A549 treated with GW870086 at 1 μM for 4 hours (cell line): ENCODE data around the gene TAS2R9. TPM values are rescaled to one million over a fixed set of nuclear protein-coding genes. Genes with fewer than 3 reads are reported as not detected.

ENCODE experiments used
- total RNA-seq: library from RNA; stranded (reverse); fragments of 200-300 nt; extraction: Qiagen RNA extraction; gene quantifications from 5 replicates; pipeline ENCODE4 v1.2.3, GENCODE V29; 2022; ENCODE audit warnings: low read depth

TAS2R9 gene, protein sequence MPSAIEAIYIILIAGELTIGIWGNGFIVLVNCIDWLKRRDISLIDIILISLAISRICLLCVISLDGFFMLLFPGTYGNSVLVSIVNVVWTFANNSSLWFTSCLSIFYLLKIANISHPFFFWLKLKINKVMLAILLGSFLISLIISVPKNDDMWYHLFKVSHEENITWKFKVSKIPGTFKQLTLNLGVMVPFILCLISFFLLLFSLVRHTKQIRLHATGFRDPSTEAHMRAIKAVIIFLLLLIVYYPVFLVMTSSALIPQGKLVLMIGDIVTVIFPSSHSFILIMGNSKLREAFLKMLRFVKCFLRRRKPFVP
- not detected in 5 replicates for total RNA-seq

DNA sequence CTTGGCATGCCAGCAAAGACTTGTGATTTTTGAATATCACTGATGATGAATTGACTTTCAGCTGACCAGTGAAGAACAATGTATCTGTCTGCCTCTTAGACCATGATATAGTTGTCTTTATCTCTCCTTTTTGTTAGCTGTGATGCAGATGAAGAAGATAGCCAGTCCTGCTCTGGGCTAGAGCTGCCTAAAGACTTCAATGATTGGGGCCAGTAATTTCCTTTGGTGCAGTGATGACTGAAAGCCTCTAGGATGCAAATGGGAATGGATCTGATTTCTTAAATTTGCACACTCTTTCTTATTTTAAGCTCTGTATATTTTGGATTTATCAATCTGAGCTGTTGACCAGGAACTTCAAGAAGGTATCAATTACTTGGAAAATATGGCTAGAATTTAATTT lies at the start of gene TAS2R9:
Gene TAS2R9 (minus strand): TSS at position 101 of the 400 bp plus-strand sequence. CDS start 93 bp downstream, at position 8.

DNA sequence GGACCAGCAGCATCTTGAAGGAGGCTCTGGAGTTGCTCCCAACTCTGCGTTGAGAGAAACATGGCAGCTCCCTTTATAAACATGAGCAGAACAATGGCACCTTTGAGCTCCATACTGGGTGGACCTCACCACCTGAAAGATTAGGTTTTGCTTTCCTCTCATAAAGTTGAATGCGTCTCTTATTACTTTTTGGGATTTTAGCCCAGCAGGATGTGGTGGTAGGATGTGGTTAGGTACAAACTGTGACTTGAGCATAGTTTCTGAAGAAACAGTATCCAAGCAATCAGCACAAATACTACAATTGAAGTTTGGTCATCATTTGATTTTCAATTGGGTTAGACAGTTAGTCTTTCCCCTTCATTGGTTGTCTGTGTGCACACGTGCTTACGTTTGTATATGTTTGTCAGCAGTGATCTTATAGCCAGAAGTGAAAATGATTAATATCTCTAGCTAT lies 39.5 kb upstream of the TAS2R9 start, which contains the start of gene PRR4:
Gene PRR4 (minus strand): TSS at position 51 of the 454 bp plus-strand sequence. CDS start 38 bp downstream, at position 13.

GRCh38 chr12:10826258-10826657 lies 16.3 kb upstream of the TAS2R9 start, which contains the start of gene TAS2R10:
Gene TAS2R10, minus strand, starts transcription at chr12:10826358. Its CDS starts 89 bp downstream, at chr12:10826269.

GRCh38 chr12:10807186-10807585 lies 2.8 kb downstream of the TAS2R9 start, which contains the start of gene TAS2R8:
Gene TAS2R8, minus strand, starts transcription at chr12:10807286. Its CDS starts 306 bp downstream, at chr12:10806980.

GRCh38 chr12:10802587-10802986 lies 7.4 kb downstream of the TAS2R9 start, which contains the start of gene TAS2R7:
Gene TAS2R7, minus strand, starts transcription at chr12:10802627. Its CDS starts 57 bp downstream, at chr12:10802570.

Other genes with a start within 250 kb of the TAS2R9 start
- gene MAGOHB, start 196.6 kb downstream of the TAS2R9 start, total RNA-seq, result 48.5 to 60.4 TPM (median 51.3 TPM) in 5 replicates
- 0.15 to 0.61 TPM (median 0.30 TPM) in 5 replicates for gene STYK1, start 136.1 kb downstream of the TAS2R9 start, total RNA-seq
- gene YBX3, start 86.8 kb downstream of the TAS2R9 start, total RNA-seq, result 239 to 276 TPM (median 268 TPM) in 5 replicates
- gene TAS2R7, start 7.5 kb downstream of the TAS2R9 start, total RNA-seq, result not detected in 5 replicates
- not detected in 5 replicates for gene TAS2R8, start 2.9 kb downstream of the TAS2R9 start, total RNA-seq
- gene TAS2R10, start 16.2 kb upstream of the TAS2R9 start, total RNA-seq, result not detected in 5 replicates
- gene PRR4, start 39.3 kb upstream of the TAS2R9 start, total RNA-seq, result 0.51 to 4.2 TPM (median 2.0 TPM) in 5 replicates
- gene PRH1, start 74.1 kb upstream of the TAS2R9 start, total RNA-seq, result 1.6 to 4.1 TPM (median 2.8 TPM) in 5 replicates
- not detected in 5 replicates for gene TAS2R13, start 99.4 kb upstream of the TAS2R9 start, total RNA-seq
- not detected in 5 replicates for gene PRH2, start 119.1 kb upstream of the TAS2R9 start, total RNA-seq
- 0.43 to 0.61 TPM (median 0.56 TPM) in 5 replicates for gene TAS2R14, start 129.1 kb upstream of the TAS2R9 start, total RNA-seq
- gene TAS2R50, start 176.7 kb upstream of the TAS2R9 start, total RNA-seq, result not detected in 5 replicates
- gene TAS2R20, start 188.1 kb upstream of the TAS2R9 start, total RNA-seq, result 0.09 to 0.21 TPM in 2 of 5 replicates, not detected in the others
- gene TAS2R19, start 212.5 kb upstream of the TAS2R9 start, total RNA-seq, result 0.15 TPM in 1 of 5 replicates, not detected in the others
- gene TAS2R31, start 221.2 kb upstream of the TAS2R9 start, total RNA-seq, result 0.13 to 0.15 TPM in 2 of 5 replicates, not detected in the others